Measurements from ENCODE around the gene NEK9. TPM values are rescaled to one million over a fixed set of nuclear protein-coding genes. Genes with fewer than 3 reads are reported as not detected.

NEK9 gene
- total RNA-seq, 2 donors from 2014 or later: 68.7 to 86.2 TPM

- no peak for DNase-seq (ENCODE audit: low spot score)
- intact Hi-C loops (cut with DNase I): no loop called here
These were observed 77.1 kb downstream of the NEK9 start for GRCh38 chr14:75049731-75050201.

- intact Hi-C loops (cut with DNase I): no loop called here
- DNase-seq (ENCODE audit: low spot score): no peak
These were observed 77.7 kb downstream of the NEK9 start for GRCh38 chr14:75049136-75049535.

- intact Hi-C loops (cut with DNase I): no loop called here
- DNase-seq (ENCODE audit: low spot score): no peak
These were observed 78.7 kb downstream of the NEK9 start for GRCh38 chr14:75048101-75048500.

GRCh38 chr14:75047506-75047905, 79.3 kb downstream of the NEK9 start:
- DNase-seq (ENCODE audit: low spot score): no peak
- intact Hi-C loops (cut with DNase I): no loop called here

GRCh38 chr14:75046899-75047298, 79.9 kb downstream of the NEK9 start:
- intact Hi-C loops (cut with DNase I): no loop called here
- DNase-seq (ENCODE audit: low spot score): no peak

- no peak for DNase-seq (ENCODE audit: low spot score)
- intact Hi-C loops (cut with DNase I): no loop called here
These were observed 80.6 kb downstream of the NEK9 start for GRCh38 chr14:75046275-75046674.

- intact Hi-C loops (cut with DNase I): no loop called here
- no peak for DNase-seq (ENCODE audit: low spot score)
These were observed 82.1 kb downstream of the NEK9 start for GRCh38 chr14:75044752-75045151.

GRCh38 chr14:75044322-75044721, 82.5 kb downstream of the NEK9 start:
- no peak for DNase-seq (ENCODE audit: low spot score)
- intact Hi-C loops (cut with DNase I): no loop called here

- intact Hi-C loops (cut with DNase I): no loop called here
- DNase-seq (ENCODE audit: low spot score): no peak
These were observed 84.8 kb downstream of the NEK9 start for GRCh38 chr14:75042035-75042434.

GRCh38 chr14:75041613-75042012, 85.2 kb downstream of the NEK9 start:
- DNase-seq (ENCODE audit: low spot score): no peak
- intact Hi-C loops (cut with DNase I): no loop called here

- intact Hi-C loops (cut with DNase I): no loop called here
- DNase-seq (ENCODE audit: low spot score): no peak
These were observed 85.9 kb downstream of the NEK9 start for GRCh38 chr14:75040959-75041358.

- intact Hi-C loops (cut with DNase I): no loop called here
- DNase-seq (ENCODE audit: low spot score): no peak
These were observed 86.3 kb downstream of the NEK9 start for GRCh38 chr14:75040507-75040906.

GRCh38 chr14:75032939-75033338, 93.9 kb downstream of the NEK9 start:
- no peak for DNase-seq (ENCODE audit: low spot score)
- intact Hi-C loops (cut with DNase I): no loop called here

- intact Hi-C loops (cut with DNase I): no loop called here
- no peak for DNase-seq (ENCODE audit: low spot score)
These were observed 96.7 kb downstream of the NEK9 start for GRCh38 chr14:75030147-75030546.

Other genes with a start within 250 kb of the NEK9 start
- 10 to 100 TPM; 70.4 to 85.0 TPM for gene DLST, start 245.1 kb downstream of the NEK9 start, total RNA-seq
- 10 to 100 TPM in 1 of 2 donors, 1 to 10 TPM in 1; 9.6 to 17.0 TPM for gene RPS6KL1, start 203.8 kb downstream of the NEK9 start, total RNA-seq
- gene PGF, start 171.5 kb downstream of the NEK9 start, total RNA-seq: 10 to 100 TPM in 1 of 2 donors, 1 to 10 TPM in 1; 7.7 to 11.2 TPM
- 10 to 100 TPM; 22.3 to 29.5 TPM for gene EIF2B2, start 124.1 kb downstream of the NEK9 start, total RNA-seq
- gene MLH3, start 75.6 kb downstream of the NEK9 start, total RNA-seq: 10 to 100 TPM; 27.2 to 28.2 TPM
- 10 to 100 TPM in 1 of 2 donors, 1 to 10 TPM in 1; 8.2 to 11.5 TPM for gene ACYP1, start 63.0 kb downstream of the NEK9 start, total RNA-seq
- 1 to 10 TPM in 1 of 2 donors, under 1 TPM in 1; 0.46 to 2.3 TPM for gene ZC2HC1C, start 57.4 kb downstream of the NEK9 start, total RNA-seq
- gene TMED10, start 49.6 kb upstream of the NEK9 start, total RNA-seq: 100 to 1,000 TPM; 259 to 311 TPM
- gene FOS, start 151.8 kb upstream of the NEK9 start, total RNA-seq: 100 to 1,000 TPM; 485 to 992 TPM

Data from posterior vena cava (tissue), 2 donors.